Chondrocyte (in vitro differentiated cells): ENCODE results near the gene ACTC1. TPM values are rescaled to one million over a fixed set of nuclear protein-coding genes. Genes with fewer than 3 reads are reported as not detected.

ENCODE experiments used
- DNase-seq: peaks from one replicate; pipeline ENCODE4 v3.0.0; 2021; ENCODE audit warnings: mixed read lengths, low spot score
- H3K27ac Mint-ChIP-seq: one replicate; pipeline ENCODE4 v1.8.0; 2021; ENCODE audit warnings: mild to moderate bottlenecking, moderate library complexity, mixed read lengths; ENCODE audit not compliant: unreplicated experiment
- H3K27me3 Mint-ChIP-seq: 2 replicates; pipeline ENCODE4 v1.8.0; 2021; ENCODE audit warnings: low read depth, mixed read lengths
- H3K36me3 Mint-ChIP-seq: 2 replicates; pipeline ENCODE4 v1.8.0; 2021; ENCODE audit warnings: low read depth, mixed read lengths
- H3K4me1 Mint-ChIP-seq: 2 replicates; pipeline ENCODE4 v1.8.0; 2021; ENCODE audit warnings: low read depth, mild to moderate bottlenecking, mixed read lengths
- H3K4me3 Mint-ChIP-seq: one replicate; pipeline ENCODE4 v1.8.0; 2021; ENCODE audit warnings: mild to moderate bottlenecking, moderate library complexity, mixed read lengths; ENCODE audit not compliant: unreplicated experiment
- H3K9me3 Mint-ChIP-seq: 2 replicates; pipeline ENCODE4 v1.8.0; 2021; ENCODE audit warnings: low read depth, mixed read lengths
- CTCF ChIP-seq: fragments of 200-600 bp; sonication (generic); IDR thresholded peaks from 2 replicates; pipeline ENCODE4 v1.5.0; 2021; ENCODE audit warnings: antibody characterized with exemption, mild to moderate bottlenecking, moderate library complexity
- total RNA-seq: library from RNA; stranded (reverse); gene quantifications from 3 replicates; pipeline ENCODE4 v1.2.1, GENCODE V29; 2021

Gene ACTC1
- total RNA-seq, 1 donor from 2014 or later: 6.2 TPM

- Mint-ChIP-seq H3K27ac (no peak overlapping the region), H3K4me1 (peaks cover 33% of the 10 kb centered on the region), H3K27me3 (peaks cover 22% of the 10 kb centered on the region)
These were observed 651 bp downstream of the ACTC1 start for GRCh38 chr15:34794590-34795206.

GRCh38 chr15:34793901-34794300, 1.4 kb downstream of the ACTC1 start:
- Mint-ChIP-seq H3K4me1 (peaks cover 25% of the 10 kb centered on the region), H3K9me3 (no peaks in the 10 kb centered on the region), H3K4me3 (no peak overlapping the region), H3K36me3 (no peaks in the 10 kb centered on the region), H3K27me3 (peaks cover 29% of the 10 kb centered on the region), H3K27ac (no peak overlapping the region)
- DNase-seq: no peak
- no peak for TF ChIP-seq CTCF

More at GRCh38 chr15:34794590-34795206, 651 bp downstream of the ACTC1 start:
- Mint-ChIP-seq H3K36me3 (no peaks in the 10 kb centered on the region), H3K4me3 (peak overlapping the region; percentile 49), H3K9me3 (no peaks in the 10 kb centered on the region)
- TF ChIP-seq CTCF: no peak
- peak; percentile 90 for DNase-seq

GRCh38 chr15:34793071-34793470, 2.3 kb downstream of the ACTC1 start:
- H3K27me3 Mint-ChIP-seq: peaks cover 29% of the 10 kb centered on the region
- H3K27ac Mint-ChIP-seq: no peak overlapping the region
- H3K36me3 Mint-ChIP-seq: no peaks in the 10 kb centered on the region
- no peaks in the 10 kb centered on the region for H3K9me3 Mint-ChIP-seq
- DNase-seq: no peak
- peaks cover 23% of the 10 kb centered on the region for H3K4me1 Mint-ChIP-seq
- TF ChIP-seq CTCF: no peak
- no peak overlapping the region for H3K4me3 Mint-ChIP-seq

GRCh38 chr15:34791701-34792100, 3.6 kb downstream of the ACTC1 start:
- no peak for DNase-seq
- H3K27me3 Mint-ChIP-seq: peaks cover 29% of the 10 kb centered on the region

GRCh38 chr15:34790121-34790520, 5.2 kb downstream of the ACTC1 start:
- Mint-ChIP-seq H3K27me3 (peaks cover 31% of the 10 kb centered on the region), H3K36me3 (no peaks in the 10 kb centered on the region), H3K4me1 (peaks cover 7% of the 10 kb centered on the region), H3K9me3 (no peaks in the 10 kb centered on the region), H3K4me3 (no peak overlapping the region), H3K27ac (no peak overlapping the region)
- no peak for DNase-seq
- TF ChIP-seq CTCF: no peak

More at GRCh38 chr15:34791701-34792100, 3.6 kb downstream of the ACTC1 start:
- no peak overlapping the region for H3K4me3 Mint-ChIP-seq
- no peaks in the 10 kb centered on the region for H3K9me3 Mint-ChIP-seq
- no peak for TF ChIP-seq CTCF
- H3K27ac Mint-ChIP-seq: no peak overlapping the region
- H3K4me1 Mint-ChIP-seq: peaks cover 14% of the 10 kb centered on the region
- no peaks in the 10 kb centered on the region for H3K36me3 Mint-ChIP-seq
